ENCODE data around the gene SRPRB. TPM values are rescaled to one million over a fixed set of nuclear protein-coding genes. Genes with fewer than 3 reads are reported as not detected.

The SRPRB gene
- total RNA-seq, 2 donors from 2014 or later, result 16.4 to 24.8 TPM

DNA sequence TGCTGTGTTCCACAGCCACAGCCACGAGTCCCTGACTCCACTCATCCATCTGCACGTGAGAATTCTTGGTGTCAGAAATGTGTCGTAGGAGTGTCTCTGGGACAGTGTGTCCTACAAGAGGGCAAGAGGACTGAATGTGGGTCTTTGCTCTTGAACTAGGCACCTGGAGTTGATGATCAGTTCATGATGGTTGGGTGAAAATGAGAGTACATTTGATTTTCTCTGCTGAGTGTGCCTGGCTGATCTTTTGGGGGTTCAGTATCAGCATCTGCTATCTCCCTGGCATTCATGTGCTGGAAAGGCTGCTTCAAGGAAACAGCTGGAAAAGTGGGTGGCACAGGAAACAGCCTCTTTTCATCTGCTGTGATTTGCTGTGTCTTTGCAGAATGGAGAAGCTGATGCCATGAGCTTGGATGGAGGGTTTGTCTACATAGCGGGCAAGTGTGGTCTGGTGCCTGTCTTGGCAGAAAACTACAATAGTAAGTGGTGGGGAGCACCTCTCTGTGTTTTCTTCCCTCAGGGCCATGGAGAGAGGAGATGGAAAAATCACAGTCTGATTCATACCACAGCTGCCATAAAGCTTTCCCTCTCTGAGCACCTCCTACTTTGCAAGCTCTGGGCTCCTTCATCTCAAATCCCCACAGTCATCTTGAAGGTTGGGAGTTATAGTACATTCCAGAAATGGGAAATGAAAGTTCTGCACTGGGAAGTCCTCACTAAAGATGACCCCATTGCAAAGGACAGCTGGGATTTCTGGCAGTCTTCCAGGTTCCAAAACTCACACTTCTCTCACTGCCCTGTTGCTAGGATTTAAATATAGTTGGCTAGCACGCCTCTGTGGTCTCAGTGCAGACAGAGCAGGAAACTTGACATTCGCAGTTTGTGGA lies 41.6 kb upstream of the SRPRB start:
- H3K4me3 ChIP-seq, result no peak overlapping the region
- no peaks in the 10 kb centered on the region for H3K9me3 ChIP-seq
- H3K4me1 ChIP-seq, result peaks cover 0 to 10% of the 10 kb centered on the region in 2 donors
- TF ChIP-seq, protein P1, sequence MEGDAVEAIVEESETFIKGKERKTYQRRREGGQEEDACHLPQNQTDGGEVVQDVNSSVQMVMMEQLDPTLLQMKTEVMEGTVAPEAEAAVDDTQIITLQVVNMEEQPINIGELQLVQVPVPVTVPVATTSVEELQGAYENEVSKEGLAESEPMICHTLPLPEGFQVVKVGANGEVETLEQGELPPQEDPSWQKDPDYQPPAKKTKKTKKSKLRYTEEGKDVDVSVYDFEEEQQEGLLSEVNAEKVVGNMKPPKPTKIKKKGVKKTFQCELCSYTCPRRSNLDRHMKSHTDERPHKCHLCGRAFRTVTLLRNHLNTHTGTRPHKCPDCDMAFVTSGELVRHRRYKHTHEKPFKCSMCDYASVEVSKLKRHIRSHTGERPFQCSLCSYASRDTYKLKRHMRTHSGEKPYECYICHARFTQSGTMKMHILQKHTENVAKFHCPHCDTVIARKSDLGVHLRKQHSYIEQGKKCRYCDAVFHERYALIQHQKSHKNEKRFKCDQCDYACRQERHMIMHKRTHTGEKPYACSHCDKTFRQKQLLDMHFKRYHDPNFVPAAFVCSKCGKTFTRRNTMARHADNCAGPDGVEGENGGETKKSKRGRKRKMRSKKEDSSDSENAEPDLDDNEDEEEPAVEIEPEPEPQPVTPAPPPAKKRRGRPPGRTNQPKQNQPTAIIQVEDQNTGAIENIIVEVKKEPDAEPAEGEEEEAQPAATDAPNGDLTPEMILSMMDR (IDR thresholded peaks at IDR 0.05), result no peak
- no peaks in the 10 kb centered on the region for H3K27me3 ChIP-seq
- no peak for DNase-seq (ENCODE audit: low spot score)
- H3K27ac ChIP-seq, result no peak overlapping the region
- H3K36me3 ChIP-seq, result no peaks in the 10 kb centered on the region

- Histone ChIP-seq H3K9me3 (no peaks in the 10 kb centered on the region), H3K27me3 (no peaks in the 10 kb centered on the region), H3K36me3 (no peaks in the 10 kb centered on the region), H3K4me3 (no peak overlapping the region), H3K27ac (no peak overlapping the region), H3K4me1 (peaks cover 0 to 10% of the 10 kb centered on the region in 2 donors)
- TF ChIP-seq, protein P1 (IDR thresholded peaks at IDR 0.05), result no peak
- no peak for DNase-seq (ENCODE audit: low spot score)
Observed at GRCh38 chr3:133765256-133765655, 40.4 kb upstream of the SRPRB start.

DNA sequence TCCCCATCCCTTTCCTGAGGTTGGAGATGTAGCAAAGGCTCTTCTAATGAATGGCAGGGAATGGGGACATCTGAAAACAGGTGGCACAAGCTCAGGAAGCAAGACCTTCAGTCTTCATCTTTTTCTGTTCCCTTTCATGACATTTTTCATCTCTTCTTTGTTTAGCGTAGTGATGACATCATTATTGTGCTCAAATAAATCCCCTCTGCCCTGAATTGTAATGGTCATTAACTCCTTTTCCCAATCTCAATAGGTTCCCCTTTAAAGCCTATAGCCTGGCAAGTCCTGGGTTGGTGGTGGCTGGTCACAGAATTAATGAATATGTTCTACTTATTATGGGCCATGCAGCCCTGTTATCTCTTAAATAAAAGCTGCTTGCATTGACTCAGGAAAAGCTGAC lies 38.0 kb upstream of the SRPRB start:
- Histone ChIP-seq H3K9me3 (no peaks in the 10 kb centered on the region), H3K27me3 (no peaks in the 10 kb centered on the region), H3K4me1 (peaks cover 0 to 10% of the 10 kb centered on the region in 2 donors), H3K4me3 (no peak overlapping the region), H3K27ac (no peak overlapping the region), H3K36me3 (no peaks in the 10 kb centered on the region)
- TF ChIP-seq, protein P1 (IDR thresholded peaks at IDR 0.05), result no peak
- DNase-seq (ENCODE audit: low spot score), result no peak

DNA sequence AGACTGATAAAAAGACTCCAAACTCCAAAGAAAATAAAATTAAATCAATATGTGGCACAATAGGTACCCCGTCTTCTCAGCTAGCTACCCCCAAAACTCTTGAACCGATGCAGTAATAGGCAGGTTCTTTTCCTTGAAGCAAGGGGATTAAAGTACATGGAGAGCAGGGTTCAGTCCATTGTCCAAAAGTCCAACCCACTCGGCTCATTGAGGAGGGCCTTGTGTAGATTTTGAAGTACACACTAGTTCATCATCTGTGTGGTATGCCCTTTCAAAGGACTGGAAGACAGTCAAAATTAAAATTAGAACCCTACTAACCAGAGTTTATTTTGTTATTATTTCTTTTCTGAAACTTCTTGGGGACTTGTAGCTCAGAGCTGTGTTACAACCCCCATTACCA lies 36.1 kb upstream of the SRPRB start:
- Histone ChIP-seq H3K9me3 (no peaks in the 10 kb centered on the region), H3K4me1 (peaks cover 0 to 2% of the 10 kb centered on the region in 2 donors), H3K4me3 (no peak overlapping the region), H3K27ac (no peak overlapping the region), H3K27me3 (no peaks in the 10 kb centered on the region), H3K36me3 (no peaks in the 10 kb centered on the region)
- DNase-seq (ENCODE audit: low spot score), result no peak
- TF ChIP-seq, protein P1 (IDR thresholded peaks at IDR 0.05), result no peak

DNA sequence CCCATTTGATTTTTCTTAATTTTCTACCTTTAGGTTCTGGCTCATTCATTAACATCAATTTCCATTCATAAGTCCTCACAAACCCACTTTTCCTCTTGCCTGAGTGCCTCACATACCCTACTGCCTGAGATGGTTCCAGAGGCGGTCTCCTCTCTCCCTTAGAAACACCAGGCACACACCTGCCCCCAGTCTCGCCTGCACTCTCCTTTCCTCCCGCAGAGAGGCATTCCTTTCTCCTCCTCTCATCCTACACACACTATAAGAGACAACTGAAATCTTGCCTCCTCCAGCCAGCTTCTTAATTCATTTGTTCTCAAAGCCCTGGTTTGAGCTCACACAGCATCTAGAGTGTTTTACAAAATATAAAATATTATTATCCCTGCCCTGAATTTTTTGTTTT lies 31.9 kb upstream of the SRPRB start:
- DNase-seq (ENCODE audit: low spot score), result no peak
- TF ChIP-seq, protein P1 (IDR thresholded peaks at IDR 0.05), result no peak
- no peak overlapping the region for H3K4me3 ChIP-seq
- H3K36me3 ChIP-seq, result no peaks in the 10 kb centered on the region
- H3K9me3 ChIP-seq, result no peaks in the 10 kb centered on the region
- no peaks in the 10 kb centered on the region for H3K4me1 ChIP-seq
- H3K27me3 ChIP-seq, result no peaks in the 10 kb centered on the region
- no peak overlapping the region for H3K27ac ChIP-seq

All from right atrium auricular region (tissue), 2 donors.